Measurements from ENCODE around the gene KLHL6. TPM values are rescaled to one million over a fixed set of nuclear protein-coding genes. Genes with fewer than 3 reads are reported as not detected.

KLHL6 gene
- total and polyA plus RNA-seq, 2 of the 8 experiments (the other 6 are each of a cell fraction or from before 2014, with no cell fraction given) = 0.05 TPM; not detected in 1

- 1% methylated on average over 53 of the region's 54 CpGs; no CpG with 5 or more reads in 1 of the 2 experiments for WGBS, 2 experiments (ENCODE audit: extremely low coverage in 1 of 2, insufficient coverage in 1 of 2, insufficient read length in 1 of 2, insufficient replicate concordance in 2 of 2, low coverage in 1 of 2, low lambda C conversion rate in 2 of 2, missing lambda C conversion rate in 1 of 2)
- H3K23me2 ChIP-seq (ENCODE audit: low read depth, low read length) = peaks cover 5% of the 10 kb centered on the region; the same call in 1 of the 2 replicates
- no peak overlapping the region for H3K23ac ChIP-seq (ENCODE audit: insufficient read length)
- H2BK15ac ChIP-seq (ENCODE audit: low read length) = peak overlapping the region; percentile 99
- H3K79me1 ChIP-seq (ENCODE audit: low read depth, low read length) = no peaks in the 10 kb centered on the region
- no peaks in the 10 kb centered on the region for H4K20me1 ChIP-seq (replicated peaks in 1 of 2; ENCODE audit: control insufficient read depth in 1 of 2, insufficient read depth in 2 of 2, low read length in 2 of 2)
- H3K56ac ChIP-seq (replicated peaks; ENCODE audit: insufficient read length, low read depth, low read length) = peak overlapping the region; percentile 98
- H3K14ac ChIP-seq (ENCODE audit: insufficient read length) = no peak overlapping the region
- H2BK20ac ChIP-seq (ENCODE audit: low read length) = 0 out of 2 replicates have a peak overlapping the region, but pooled peaks have one; percentile 25
- H3K4me1 ChIP-seq (replicated peaks in 1 of 4; ENCODE audit: control insufficient read depth in 3 of 4, insufficient read depth in 4 of 4, low read length in 3 of 4) = no peaks in the 10 kb centered on the region
- peak overlapping the region; percentile 98 for H4K5ac ChIP-seq (ENCODE audit: insufficient read length, low read depth, low read length)
- peak overlapping the region; percentile 80 to 95 (median 92) for H3K4me3 ChIP-seq (ENCODE audit: extremely low read depth in 1 of 4, insufficient read depth in 2 of 4, low read depth in 3 of 4, low read length in 4 of 4)
- peak overlapping the region; percentile 97 for H4K91ac ChIP-seq (replicated peaks; ENCODE audit: insufficient read length, low read length)
- FAIRE-seq (peak; percentile 83), DNase-seq (ENCODE audit: low read depth in 1 of 2, low spot score in 2 of 2) (peak; percentile 94 to 95)
- H3K4ac ChIP-seq (replicated peaks; ENCODE audit: insufficient read length, low read depth, low read length) = peak overlapping the region; percentile 96
- peak overlapping the region; percentile 97 for H2BK5ac ChIP-seq (ENCODE audit: low read depth, low read length)
- H3K27me3 ChIP-seq (replicated peaks in 1 of 4; ENCODE audit: control insufficient read depth in 3 of 4, extremely low read depth in 1 of 4, insufficient read depth in 3 of 4, low read length in 3 of 4) = no peaks in the 10 kb centered on the region
- H3K9me3 ChIP-seq (ENCODE audit: insufficient read depth in 2 of 2, low read depth in 1 of 2, low read length in 1 of 2) = no peaks in the 10 kb centered on the region
- H2AFZ ChIP-seq (ENCODE audit: low read length) = peak overlapping the region; percentile 90
- ChIA-PET CTCF (ENCODE audit: partially characterized antibody) (interaction anchor here (0.5 to 1.4 kb wide), 7 partner anchors 15 to 317 kb away, joined by 3 to 4 read pairs (median 3); no protein-coding TSS in a partner anchor), POLR2A (ENCODE audit: partially characterized antibody) (interaction anchor here (0.7 to 2.5 kb wide), 6 partner anchors 9 to 193 kb away, joined by 3 to 14 read pairs (median 3); partner anchors contain the start of gene MCF2L2)
- peak overlapping the region; percentile 89 for H4K8ac ChIP-seq (ENCODE audit: extremely low read depth, insufficient read depth, low read length)
- no peak overlapping the region for H2AK5ac ChIP-seq (ENCODE audit: low read depth, low read length)
- H2BK12ac ChIP-seq (ENCODE audit: low read depth, low read length) = peak overlapping the region; percentile 94; the same call in 1 of the 2 replicates
- peak overlapping the region; percentile 65 to 67 for H3K4me2 ChIP-seq (ENCODE audit: insufficient read depth in 1 of 2, low read depth in 2 of 2, low read length in 2 of 2)
- H2BK120ac ChIP-seq (replicated peaks; ENCODE audit: low read depth, low read length) = no peak overlapping the region
- H3K79me2 ChIP-seq (ENCODE audit: control insufficient read depth in 1 of 2, insufficient read depth in 2 of 2, low read length in 2 of 2) = peaks cover 0 to 30% of the 10 kb centered on the region in 2 experiments; a peak in 3 of 4 replicates
- peaks cover 0 to 3% (median 0%) of the 10 kb centered on the region in 4 experiments; a peak in 3 of 8 replicates for H3K36me3 ChIP-seq (ENCODE audit: control insufficient read depth in 2 of 4, insufficient read depth in 4 of 4, low read length in 3 of 4)
- peak overlapping the region; percentile 67; the same call in 1 of the 2 replicates for H3K27ac ChIP-seq (ENCODE audit: low read depth, low read length)
- H3K18ac ChIP-seq (ENCODE audit: extremely low read depth, low read length) = peak overlapping the region; percentile 99
- peak overlapping the region in 3 of 4 experiments; percentile 53 to 83 (median 81); a peak in 6 of 7 replicates for H3K9ac ChIP-seq (replicated peaks in 1 of 4; ENCODE audit: extremely low read depth in 1 of 4, low read depth in 3 of 4, low read length in 3 of 4)
- TF ChIP-seq NRF1 (IDR thresholded peaks at IDR 0.05; ENCODE audit: low read depth, low read length) = no peak
- peak; percentile 78 for TF ChIP-seq SP4 (IDR thresholded peaks at IDR 0.05; ENCODE audit: low read length)
- peak; percentile 91 for TF ChIP-seq PHF8 (conservative IDR thresholded peaks at IDR 0.05; ENCODE audit: low read depth, low read length)
- TF ChIP-seq NANOG (IDR thresholded peaks at IDR 0.05; ENCODE audit: insufficient read depth, low read depth, low read length, poor library complexity, severe bottlenecking) = no peak
- TF ChIP-seq ATF2 (IDR thresholded peaks at IDR 0.05; ENCODE audit: low read length) = no peak
- TF ChIP-seq SP1 (IDR thresholded peaks at IDR 0.05; ENCODE audit: low read depth, low read length) = peak; percentile 75
- no peak for TF ChIP-seq SIX5 (IDR thresholded peaks at IDR 0.05; ENCODE audit: low read depth, low read length)
- no peak for TF ChIP-seq JUN (IDR thresholded peaks at IDR 0.05; ENCODE audit: low read depth, low read length)
Observed at GRCh38 chr3:183447206-183448001, 108.1 kb downstream of the KLHL6 start.
